IPS DF 19.7 (cell line): ENCODE data around the gene RPL18A.

Experiments used
- DNase-seq: peaks from one replicate; pipeline ENCODE4 v3.0.0-alpha.2; 2013; ENCODE audit warnings: low read depth, low spot score

RPL18A gene

GRCh38 chr19:17841810-17842662 is 17.7 kb upstream of the RPL18A start:
- peak; percentile 91 for DNase-seq

- no peak for DNase-seq
Observed at GRCh38 chr19:17842663-17843291, 16.9 kb upstream of the RPL18A start.

- DNase-seq = no peak
Observed at GRCh38 chr19:17843292-17843827, 16.4 kb upstream of the RPL18A start.

DNA sequence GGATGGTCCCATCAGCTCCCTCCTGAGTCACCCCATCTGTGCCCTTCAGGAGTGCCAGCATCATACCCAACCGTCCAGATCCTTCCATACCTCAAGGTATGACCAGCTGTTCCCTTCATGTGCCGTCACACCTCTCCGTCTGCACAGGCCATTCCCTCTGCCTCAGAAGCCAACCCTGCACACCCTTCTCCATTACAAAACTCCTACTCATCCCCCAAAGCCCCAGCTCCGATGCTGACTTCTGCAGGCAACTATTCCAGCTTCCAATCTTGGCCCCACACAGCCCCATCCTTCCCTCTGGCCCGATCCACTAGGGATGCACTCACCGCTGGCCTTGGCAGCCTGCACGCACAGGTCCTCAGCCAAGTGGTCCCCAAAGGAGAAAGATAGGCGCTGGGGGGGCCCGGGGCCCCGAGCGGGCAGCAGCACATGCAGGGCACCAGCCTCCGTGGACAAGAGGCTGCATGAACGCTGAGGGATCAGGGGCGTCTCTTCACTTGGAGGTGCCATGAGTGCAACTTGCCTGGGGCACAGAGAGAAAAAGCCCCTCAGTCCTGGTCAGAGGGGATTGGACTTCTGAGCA is 15.7 kb upstream of the RPL18A start:
- no peak for DNase-seq

DNA sequence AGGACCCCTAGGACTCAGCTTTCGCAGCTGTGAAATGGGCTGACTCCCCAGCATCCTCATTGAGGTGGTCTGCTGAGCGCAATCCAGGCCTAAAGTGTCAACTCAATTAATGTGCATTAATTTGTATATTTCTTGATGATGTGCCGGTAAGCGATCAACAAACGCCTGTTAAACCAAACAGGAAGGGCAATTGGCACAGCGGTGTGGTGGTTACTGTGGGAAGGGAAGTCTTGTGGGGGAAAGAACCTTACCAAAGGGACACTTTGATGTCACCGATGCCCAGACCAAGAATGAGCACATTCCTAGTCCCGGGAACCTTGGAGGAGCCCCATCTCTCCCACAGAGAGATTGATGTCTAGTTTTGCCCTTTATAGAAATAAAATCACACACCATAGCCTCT is 13.6 kb upstream of the RPL18A start:
- DNase-seq = no peak

GRCh38 chr19:17847538-17848366 is 12.0 kb upstream of the RPL18A start, which contains the start of gene JAK3:
TSS of gene JAK3 (minus strand) at chr19:17847982. CDS start at chr19:17844417, 3,565 bp downstream.
- no peak for DNase-seq

DNA sequence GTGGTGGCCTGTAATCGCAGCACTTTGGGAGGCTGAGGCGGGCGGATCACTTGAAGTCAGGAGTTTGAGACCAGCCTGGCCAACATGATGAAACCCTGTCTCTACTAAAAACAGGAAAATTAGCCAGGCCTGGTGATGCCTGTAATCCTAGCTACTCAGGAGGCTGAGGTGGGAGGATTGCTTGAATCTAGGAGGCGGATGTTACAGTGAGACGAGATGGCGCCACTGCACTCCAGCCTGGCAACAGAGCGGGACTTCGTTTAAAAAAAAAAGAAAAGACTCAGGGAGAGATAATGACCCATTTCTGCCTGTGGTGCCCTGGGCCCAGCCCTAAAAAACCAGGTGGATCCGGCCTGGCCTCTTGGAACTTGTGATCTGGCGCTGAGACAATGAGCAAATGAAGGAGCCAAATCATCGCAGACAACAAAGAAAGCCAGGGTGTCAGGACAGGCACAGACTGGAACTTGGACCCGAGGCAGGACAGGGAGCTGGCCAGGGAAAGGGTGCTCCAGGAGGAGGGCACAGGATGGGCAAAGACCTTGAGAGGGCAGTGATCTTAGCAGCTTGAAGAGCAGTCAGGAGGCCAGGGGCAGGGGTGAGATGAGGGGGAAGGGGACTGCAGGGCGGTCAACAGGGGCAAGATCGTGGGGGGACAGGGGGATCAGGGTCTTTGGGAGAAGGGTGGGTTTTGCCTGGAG is 11.0 kb upstream of the RPL18A start:
- DNase-seq = no peak

DNA sequence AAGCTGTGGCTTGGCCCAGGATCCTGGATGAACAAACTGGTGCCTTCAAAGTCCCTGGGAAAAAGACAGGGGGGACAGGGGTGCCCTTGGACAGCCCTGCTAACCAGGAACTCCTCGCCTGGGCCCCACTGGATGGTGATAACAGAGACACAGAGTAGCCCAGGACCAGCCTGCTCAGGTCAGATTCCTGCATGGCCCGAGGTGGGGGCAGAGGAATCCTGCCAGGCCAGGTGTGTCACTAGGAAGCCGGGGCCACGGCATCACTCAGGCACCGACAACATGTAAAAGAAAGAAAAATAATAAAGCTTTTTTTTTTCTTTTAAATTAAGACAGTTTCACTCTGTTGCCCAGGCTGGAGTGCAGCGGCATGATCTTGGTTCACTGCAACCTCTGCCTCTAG is 5.6 kb upstream of the RPL18A start:
- DNase-seq = no peak

DNA sequence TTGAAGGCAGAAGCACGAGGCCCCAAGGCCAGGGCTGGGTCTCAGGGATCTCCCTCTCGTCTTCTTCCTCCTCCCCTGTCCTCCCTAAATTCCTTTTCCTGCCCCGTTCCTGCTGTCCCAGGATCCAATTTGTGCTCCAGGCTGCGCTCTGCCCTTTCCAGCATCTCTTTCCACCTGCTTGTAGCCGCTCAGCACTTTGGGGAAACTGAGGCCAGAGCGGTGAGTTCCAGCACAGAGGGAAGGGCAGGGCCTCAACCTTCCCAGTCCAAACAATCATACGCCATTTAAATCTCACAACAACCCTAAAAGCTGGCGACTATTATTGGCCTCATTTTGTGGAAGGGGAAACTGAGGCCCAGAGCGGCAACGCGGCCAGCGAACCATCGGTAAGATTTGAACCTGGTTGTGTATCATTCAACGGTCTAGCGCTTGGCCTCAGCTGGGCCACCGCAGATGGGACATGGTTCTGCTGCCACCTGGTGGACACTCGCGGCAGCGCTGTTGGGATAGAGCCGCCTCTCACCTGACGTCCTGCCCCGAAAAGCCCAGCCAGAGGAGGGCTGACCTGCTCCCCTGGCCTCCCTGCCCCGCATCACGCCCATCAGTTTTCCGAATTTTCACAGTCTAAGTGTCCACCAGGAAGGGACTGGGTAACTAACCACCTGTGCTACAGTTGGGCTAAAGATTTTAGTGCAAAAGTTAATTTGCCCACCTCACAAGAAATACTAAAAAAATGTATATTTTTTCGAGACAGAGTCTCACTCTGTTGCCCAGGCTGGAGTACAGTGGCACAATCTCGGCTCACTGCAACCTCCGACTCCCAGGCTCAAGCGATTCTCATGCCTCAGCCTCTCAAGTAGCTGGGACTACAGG is 4.2 kb upstream of the RPL18A start:
- DNase-seq = no peak

DNA sequence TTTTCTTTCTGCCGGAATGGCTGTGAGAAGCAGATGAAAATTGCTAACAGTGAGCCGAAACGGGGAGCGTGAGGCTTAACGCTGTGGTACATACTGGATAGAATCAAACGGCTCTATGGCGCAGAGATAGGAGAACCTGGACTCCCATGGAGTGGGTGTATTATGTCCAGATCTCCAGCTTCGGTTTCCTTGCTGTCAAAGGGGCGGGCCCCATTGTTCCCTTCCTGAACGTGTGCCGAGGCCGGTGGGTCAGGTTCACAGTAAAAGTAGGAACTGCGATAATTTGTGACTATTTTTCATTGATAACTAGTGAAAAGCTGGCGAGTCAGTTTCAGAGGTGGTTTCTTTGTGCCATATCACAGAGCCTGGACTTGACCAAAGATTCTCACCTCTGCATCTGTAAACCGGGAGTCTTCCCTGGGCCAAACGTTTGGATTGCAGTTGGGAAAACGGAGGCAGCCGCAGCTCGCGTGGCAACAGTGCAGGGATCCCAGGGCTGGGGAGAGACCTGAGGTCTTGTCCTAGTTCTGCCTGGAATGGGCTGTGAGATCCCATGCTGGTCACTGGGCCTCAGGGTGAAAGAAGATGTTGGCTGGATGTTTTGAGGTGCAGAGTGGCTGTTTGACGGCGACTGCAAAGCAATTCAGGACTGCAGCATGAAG is 752 bp downstream of the RPL18A start:
- DNase-seq = no peak

DNA sequence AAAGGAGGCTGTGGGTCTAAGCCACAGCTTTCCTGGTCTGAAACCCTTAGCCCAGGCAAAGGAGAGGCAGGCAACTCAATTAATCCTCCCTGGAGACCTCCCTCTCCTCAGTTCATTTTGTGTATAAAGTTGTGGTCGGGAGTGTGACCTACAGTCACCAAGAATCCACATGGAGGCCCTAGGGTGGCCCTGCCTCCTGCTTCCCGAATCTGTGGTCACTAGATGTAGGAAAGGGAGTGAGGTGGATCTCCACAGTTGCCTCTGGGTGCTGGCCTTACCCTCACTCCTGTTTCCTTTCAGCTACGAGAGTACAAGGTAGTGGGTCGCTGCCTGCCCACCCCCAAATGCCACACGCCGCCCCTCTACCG is 1.3 kb downstream of the RPL18A start:
- no peak for DNase-seq

DNA sequence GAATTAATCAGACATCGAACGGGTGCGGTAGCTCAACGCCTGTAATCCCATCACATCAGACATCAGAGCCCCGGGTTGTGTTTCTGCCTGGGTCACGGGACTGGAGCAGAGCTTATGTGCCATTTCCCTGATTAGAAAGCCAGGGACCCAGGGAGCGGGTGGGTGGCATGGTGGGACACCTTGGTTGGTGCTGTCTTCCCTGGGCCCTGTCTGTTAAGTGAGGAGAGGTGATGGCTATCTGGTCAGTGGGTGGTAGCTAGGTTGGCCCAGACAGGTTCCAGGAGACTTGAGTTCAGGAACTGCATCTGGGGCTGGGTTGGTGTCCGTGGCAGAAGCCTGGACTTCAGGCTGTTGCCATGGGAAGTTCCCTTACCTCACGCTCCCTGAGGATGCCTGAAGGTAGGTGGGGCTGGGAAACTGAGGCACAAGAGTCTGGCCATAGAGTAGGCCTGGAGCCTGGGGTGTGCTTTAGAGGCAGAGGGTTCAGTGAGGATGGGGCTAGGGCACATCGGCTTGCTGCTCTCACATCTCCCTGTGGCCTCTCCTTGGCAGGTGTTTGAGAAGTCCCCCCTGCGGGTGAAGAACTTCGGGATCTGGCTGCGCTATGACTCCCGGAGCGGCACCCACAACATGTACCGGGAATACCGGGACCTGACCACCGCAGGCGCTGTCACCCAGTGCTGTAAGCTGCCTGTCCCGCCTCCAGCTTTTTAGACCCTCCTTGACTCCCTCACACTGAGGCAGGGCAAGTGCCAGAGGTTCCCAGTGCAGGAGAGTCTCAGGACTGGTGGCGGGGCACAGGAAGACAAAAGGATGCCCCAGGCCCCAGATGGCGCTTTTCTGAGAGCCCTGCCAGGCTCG is 2.1 kb downstream of the RPL18A start:
- no peak for DNase-seq

- DNase-seq = no peak
Observed at GRCh38 chr19:17862711-17863519, 3.2 kb downstream of the RPL18A start.

GRCh38 chr19:17863520-17864182 is 3.9 kb downstream of the RPL18A start:
- no peak for DNase-seq

GRCh38 chr19:17865364-17866311 is 5.9 kb downstream of the RPL18A start:
- no peak for DNase-seq
